HT1080 (cell line): ENCODE results near the gene PPP1R3E. TPM values are rescaled to one million over a fixed set of nuclear protein-coding genes. Genes with fewer than 3 reads are reported as not detected.
"Not testable (repeated sequence)": the region's sequence is repeated elsewhere in the genome, so short reads cannot be mapped to it uniquely, and the experiment has no call there.

ENCODE experiments used
- DNase-seq: peaks from one replicate; pipeline ENCODE4 v3.0.0-alpha.2; 2015; ENCODE audit warnings: low read depth
- polyA plus RNA-seq, 2 experiments: library from polyadenylated mRNA; depleted of rRNA; stranded (reverse); fragments of >200 nt; gene quantifications; 2 replicates each; pipeline ENCODE4 v1.2.3, GENCODE V29; 2015
- total RNA-seq: library from RNA; depleted of rRNA; stranded (reverse); fragments of >200 nt; shearing (Covaris generic); gene quantifications from 2 replicates; pipeline ENCODE4 v1.2.3, GENCODE V29; 2014; rRNA removed

Gene PPP1R3E
- total RNA-seq = 3.2 and 4.0 TPM in 2 replicates
- 2.5 and 3.9 TPM in 2 replicates for polyA plus RNA-seq (2015; cell fraction: cytosol; rRNA removed)
- 20.8 and 34.4 TPM in 2 replicates for polyA plus RNA-seq (2015; cell fraction: nucleus; rRNA removed)

DNA sequence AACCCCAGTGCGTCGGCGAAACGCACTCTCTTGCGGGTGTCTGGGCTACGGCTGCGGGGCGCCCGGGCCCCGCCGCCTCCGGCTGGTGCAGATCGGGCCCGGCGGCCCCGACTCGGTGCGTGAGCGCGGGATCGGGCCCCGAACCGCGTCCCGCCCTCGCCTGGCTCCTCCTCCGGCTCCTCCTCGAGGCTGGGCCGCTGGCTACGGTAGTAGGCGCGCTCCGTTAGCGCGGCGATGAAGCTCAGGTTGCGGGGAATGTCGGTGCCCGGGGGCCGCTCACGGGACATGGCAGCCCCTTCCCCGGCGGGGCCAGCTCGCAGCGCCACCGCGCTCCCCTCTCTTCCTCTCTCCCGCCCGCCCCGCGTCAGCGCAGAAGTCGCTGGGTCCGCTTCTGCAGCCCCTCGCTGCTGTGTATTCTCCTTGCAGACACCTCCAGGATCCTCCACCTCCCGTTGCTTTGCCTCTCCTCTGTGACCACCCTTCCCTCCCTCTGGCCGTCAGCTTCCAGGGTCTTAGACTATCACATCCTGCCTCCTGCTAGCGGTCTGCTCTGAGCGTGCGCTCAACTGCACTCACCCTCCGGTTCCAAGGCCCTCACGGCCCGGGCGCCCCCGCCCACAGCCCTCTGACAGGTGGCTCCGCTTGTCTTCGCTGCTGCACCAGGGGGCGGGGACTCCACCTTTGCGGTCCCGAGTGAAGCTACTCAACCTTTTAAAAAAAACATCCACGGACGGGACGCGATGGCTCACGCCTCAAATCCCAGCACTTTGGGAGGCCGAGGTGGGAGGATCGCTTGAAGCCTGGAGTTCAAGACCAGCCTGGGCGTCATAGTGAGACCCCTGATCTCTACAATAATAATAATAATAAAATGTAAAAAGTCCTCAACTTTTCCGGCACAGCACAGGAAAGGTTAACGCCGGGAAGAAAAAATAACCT, at the start of gene PPP1R3E:
PPP1R3E (minus strand) TSS at position 570 of the 936 bp plus-strand sequence; CDS start at position 287, 283 bp downstream.
- DNase-seq = peak; percentile 47

DNA sequence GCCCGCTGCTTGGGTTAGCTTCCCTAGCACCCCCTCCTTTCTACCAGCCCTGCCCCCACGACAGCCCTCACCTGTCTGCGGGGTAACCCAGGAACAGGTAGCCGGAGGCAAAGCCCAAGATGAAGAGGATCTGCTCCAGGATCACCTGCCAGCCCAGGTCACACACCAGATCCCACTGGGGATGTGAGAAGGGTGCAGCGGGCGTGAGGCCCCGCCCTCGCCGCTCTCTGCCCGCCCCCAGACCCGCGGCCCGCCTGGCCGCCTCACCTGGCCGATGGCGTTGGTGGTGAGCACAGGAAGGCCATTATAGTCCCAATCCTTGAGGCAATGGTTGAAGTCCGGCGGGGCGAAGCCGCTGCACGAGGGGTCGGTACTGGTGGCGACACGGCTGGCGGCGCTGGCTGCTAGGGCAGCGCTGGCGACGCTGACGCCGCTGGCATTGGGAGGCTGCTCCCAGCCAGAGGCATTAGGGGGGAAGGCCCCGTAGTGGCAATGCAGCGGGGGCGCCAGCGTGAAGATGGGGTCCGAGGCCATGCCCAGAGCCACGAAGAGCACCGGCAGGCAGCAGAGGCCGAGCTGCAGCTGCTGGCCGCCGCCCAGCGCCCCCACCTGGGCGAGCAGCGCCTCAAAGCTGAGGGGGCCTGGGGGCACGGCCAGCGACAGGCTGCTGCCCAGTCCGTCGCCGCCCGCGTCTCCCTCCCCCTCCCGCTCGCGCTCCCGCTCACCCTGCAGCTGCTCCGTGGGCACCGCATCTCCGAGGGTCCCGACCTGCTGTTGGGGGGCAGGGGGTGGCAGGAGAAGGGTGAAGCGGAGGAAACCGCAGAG, 49.2 kb upstream of the PPP1R3E start:
- DNase-seq = no peak

DNA sequence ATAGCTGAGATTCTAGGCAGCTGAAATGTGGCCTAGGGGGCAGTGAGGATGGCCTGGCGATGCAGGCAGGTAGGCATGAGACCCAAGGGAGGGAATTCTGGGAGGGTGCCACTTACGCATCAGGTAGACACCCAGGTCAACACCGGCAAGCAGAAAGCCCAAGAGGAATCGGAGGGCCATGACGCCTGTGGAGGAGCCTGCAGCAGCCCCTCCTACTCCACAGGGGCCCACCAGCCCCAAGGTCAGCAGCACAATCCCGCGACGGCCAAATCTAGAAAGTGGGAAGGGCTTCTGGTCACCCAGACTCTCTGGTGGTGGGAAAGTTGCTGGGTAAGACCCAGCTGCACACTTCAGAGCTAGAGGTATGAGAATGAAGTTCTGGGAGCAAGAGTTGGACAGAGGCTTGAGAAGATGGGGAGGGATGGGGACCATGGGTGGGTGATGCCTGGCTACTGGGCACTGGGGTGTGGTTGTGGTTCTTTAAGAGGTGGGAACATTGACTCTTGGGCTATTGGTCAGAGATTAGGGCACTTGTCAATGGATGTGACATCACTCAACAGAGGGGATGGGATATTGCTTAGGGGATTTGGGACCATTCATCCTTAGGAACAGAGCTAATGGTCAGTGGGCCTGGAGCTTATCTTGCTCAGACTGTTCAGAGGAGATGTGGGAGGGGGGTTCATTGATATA, 46.6 kb upstream of the PPP1R3E start:
- no peak for DNase-seq

DNA sequence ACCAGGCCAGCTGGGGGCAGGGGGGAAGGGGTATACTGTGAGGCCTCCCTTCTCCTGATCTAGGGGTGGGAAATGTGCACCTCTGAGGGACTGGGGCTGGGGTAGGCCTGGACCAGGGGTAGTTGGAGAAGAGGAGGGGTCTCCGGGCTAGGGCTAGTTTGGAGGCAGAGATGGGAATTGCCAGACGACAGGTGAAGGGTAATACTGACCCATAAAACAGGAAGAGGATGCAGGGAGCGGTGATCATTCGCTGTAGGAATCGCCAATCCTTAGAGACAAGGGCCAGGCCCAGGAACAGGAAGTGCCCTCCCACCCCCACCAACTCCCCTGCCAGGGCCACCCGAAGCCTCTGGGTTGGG, 45.6 kb upstream of the PPP1R3E start:
- no peak for DNase-seq

DNA sequence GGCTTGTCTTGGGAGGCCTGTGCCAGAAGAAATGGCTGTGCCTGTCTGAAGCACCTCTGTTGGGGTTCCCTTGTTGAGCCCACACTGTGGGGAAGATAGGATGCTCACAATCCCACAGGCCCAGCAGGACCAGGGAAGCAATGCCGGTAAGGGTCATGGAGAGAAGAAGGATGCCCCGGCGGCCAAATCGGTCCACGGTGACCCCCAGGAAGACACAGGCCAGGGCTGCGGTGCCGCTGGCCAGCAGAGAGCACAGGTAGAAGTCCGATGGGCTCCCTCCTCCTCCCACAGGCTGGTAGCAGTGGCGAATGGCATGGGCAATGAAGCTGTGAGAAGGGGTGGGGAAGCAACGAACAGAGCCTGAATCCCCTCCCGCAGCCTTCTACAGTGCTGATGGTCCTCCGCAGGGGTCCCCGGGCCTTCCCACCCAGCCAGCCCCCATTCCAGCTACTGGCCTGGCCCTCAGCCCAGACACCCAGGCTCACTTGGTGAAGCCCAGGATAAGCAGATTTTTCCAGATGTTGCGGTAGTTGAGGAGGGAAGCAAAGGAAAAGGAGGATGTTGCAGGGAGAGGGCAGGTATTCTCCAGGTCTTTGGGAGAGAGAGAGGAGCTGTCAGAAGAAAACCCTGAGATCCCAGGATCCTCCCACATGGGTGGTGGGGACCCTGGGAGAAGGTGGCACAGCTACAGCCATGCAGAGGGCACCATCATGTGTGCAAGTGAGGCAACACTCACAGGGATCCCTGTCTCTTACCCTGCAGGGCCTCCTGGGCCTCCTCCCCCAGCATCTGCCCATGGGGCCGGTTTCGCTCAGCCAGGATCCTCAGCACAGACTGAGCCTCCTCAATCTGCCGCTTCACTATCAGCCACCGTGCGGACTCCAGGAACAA, 45.0 kb upstream of the PPP1R3E start:
- DNase-seq = no peak

DNA sequence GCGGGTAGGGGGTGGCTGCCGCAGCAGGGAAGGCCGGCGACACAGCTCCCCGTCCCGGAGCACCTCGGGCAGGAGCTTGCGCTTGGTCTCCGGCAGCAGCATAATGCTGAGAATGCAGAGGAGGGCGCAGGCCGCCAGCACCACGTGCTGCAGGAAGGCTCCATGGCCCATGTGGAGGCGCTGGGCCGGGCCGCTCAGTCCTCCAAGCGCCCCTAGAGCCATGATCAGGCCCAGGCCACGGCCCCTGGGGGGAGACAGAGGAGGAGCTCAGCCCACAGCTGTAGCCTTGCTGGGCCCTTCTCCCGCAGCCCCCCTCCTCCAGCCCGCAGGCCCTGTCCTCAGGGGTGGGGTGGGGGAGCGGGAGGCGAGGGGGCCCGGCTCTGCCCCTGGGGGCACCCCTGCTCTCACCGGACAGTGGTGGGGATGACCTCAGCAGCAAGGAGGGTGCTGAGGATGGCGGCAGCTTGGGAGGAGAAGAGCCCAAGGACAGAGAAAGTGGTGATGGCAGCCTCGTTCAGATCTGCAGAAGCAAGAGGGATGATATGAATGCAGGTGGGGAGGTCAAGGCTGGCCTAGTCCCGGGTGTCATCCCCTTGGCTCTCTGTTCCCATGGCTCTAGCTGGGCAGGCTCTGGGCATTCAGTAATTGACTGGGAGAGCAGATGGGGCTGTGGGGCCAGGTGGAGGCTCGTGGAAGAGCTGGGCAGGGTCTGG, 44.2 kb upstream of the PPP1R3E start:
- no peak for DNase-seq

- no peak for DNase-seq
These were observed 43.5 kb upstream of the PPP1R3E start for GRCh38 chr14:23345987-23346692.

- no peak for DNase-seq
These were observed 41.8 kb upstream of the PPP1R3E start for GRCh38 chr14:23344481-23344880.

DNA sequence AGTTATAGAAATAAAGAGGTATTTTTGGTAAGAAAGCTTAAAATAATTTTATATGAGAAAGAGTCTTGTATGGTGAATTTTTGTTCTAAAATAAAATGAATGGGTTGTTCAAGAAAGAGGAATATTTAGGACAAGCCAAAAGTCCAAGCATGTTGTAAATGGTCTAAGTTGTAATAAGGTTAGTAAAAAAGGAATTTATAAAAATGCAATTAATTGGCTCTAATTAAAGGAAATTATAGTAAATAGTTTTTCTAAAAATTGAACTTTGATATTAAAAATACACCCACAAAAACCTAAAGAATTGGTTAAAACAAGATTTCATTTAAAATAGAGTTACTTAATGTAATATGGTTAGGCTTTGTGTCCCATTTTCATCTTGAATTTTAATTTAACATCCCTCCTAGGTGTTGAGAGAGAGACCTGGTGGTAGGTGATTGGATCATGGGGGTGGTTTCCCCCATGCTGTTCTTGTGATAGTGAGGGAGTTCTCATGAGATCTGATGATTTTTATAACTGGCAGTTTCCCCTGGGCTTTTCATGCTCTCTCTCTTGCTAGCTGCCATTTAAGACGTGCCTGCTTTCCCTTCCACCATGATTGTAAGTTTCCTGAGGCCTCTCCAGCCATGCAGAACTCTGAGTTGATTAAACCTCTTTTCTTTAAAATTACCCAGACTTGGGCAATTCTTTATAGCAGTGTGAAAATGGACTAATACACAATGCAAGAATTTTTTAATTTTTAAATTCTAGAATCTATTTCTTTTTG, 37.0 kb upstream of the PPP1R3E start:
- DNase-seq = no peak

- no peak for DNase-seq
These were observed 33.0 kb upstream of the PPP1R3E start for GRCh38 chr14:23335623-23336022.

DNA sequence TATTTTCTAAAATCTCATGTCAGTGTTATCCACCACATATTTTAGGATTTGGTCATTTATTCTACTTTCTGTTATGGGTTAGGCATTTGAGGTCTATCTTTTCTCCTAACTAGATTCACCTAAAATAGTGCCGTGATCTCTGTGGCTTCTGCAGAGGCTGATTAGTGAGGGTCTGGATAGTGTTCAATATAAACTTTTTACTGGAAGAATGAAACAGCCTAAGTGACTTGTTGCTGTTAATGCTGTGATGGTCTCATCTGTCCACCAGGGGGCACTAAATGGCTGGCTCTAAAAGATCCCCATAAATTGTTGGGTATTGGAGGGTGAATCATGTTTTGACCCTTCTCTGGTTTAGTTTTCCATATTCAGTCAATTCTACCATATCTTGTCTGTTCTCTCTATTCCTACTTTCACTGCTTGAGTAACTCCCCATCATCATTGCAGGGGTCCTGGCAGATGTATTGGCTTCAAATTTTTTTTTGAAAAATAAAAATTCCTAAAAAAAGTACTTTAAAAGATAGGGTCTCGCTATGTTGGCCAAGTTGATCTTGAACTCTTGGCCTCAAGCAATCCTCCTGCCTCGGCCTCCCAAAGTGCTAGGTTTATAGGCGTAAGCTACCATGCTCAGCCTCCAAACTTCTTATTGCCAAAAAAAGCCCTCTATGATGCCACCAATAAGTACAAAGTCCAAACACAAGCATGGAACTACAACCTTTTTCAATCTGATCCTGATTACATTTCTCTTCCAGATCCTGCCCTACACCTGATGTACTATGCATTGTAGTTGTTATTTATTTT, 25.5 kb upstream of the PPP1R3E start:
- DNase-seq = peak; percentile 53

- no peak for DNase-seq
These were observed 24.1 kb upstream of the PPP1R3E start for GRCh38 chr14:23326491-23327332.

DNA sequence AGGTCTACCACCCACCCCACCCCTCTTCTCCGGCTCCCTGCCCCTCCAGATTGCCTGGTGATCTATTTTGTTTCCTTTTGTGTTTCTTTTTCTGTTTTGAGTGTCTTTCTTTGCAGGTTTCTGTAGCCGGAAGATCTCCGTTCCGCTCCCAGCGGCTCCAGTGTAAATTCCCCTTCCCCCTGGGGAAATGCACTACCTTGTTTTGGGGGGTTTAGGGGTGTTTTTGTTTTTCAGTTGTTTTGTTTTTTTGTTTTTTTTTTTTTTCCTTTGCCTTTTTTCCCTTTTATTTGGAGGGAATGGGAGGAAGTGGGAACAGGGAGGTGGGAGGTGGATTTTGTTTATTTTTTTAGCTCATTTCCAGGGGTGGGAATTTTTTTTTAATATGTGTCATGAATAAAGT, 23.1 kb upstream of the PPP1R3E start:
- DNase-seq = not testable (repeated sequence)

DNA sequence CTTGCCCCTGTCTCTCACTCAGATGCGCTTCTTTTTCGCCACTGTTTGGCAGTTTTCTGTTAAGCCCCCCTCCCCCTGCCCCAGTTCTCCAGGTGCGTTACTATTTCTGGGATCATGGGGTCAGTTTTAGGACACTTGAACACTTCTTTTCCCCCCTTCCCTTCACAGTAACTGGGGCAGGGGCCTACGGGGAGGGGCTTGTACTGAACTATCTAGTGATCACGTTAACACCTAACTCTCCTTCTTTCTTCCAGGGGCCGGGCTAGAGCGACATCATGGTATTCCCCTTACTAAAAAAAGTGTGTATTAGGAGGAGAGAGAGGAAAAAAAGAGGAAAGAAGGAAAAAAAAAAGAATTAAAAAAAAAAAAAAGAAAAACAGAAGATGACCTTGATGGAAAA, 22.3 kb upstream of the PPP1R3E start:
- DNase-seq = no peak

- DNase-seq = no peak
These were observed 21.8 kb upstream of the PPP1R3E start for GRCh38 chr14:23324455-23324846.

GRCh38 chr14:23323838-23324454, 21.3 kb upstream of the PPP1R3E start:
- DNase-seq = no peak
